HG02610 (cell line): ENCODE measurements around the gene NEAT1.
A peak's percentile ranks its signal among the peaks of the same experiment; 100 is the strongest.
"Not testable (repeated sequence)": the region's sequence is repeated elsewhere in the genome, so short reads cannot be mapped to it uniquely, and the experiment has no call there.

Experiments used
- ATAC-seq: cut with Tn5 transposase; IDR thresholded peaks from one replicate; pipeline ENCODE4 v1.9.1; 2021; ENCODE audit warnings: mild to moderate bottlenecking, moderate library complexity; ENCODE audit not compliant: unreplicated experiment

NEAT1 gene

GRCh38 chr11:65404638-65405339, 17.8 kb upstream of the NEAT1 start:
- ATAC-seq = no peak

GRCh38 chr11:65410936-65411680, 11.5 kb upstream of the NEAT1 start:
- ATAC-seq = no peak

- no peak for ATAC-seq
Observed at GRCh38 chr11:65411681-65412070, 10.9 kb upstream of the NEAT1 start.

- ATAC-seq = no peak
Observed at GRCh38 chr11:65412271-65413076, 10.1 kb upstream of the NEAT1 start.

- not testable (repeated sequence) for ATAC-seq
Observed at GRCh38 chr11:65413077-65413664, 9.4 kb upstream of the NEAT1 start.

DNA sequence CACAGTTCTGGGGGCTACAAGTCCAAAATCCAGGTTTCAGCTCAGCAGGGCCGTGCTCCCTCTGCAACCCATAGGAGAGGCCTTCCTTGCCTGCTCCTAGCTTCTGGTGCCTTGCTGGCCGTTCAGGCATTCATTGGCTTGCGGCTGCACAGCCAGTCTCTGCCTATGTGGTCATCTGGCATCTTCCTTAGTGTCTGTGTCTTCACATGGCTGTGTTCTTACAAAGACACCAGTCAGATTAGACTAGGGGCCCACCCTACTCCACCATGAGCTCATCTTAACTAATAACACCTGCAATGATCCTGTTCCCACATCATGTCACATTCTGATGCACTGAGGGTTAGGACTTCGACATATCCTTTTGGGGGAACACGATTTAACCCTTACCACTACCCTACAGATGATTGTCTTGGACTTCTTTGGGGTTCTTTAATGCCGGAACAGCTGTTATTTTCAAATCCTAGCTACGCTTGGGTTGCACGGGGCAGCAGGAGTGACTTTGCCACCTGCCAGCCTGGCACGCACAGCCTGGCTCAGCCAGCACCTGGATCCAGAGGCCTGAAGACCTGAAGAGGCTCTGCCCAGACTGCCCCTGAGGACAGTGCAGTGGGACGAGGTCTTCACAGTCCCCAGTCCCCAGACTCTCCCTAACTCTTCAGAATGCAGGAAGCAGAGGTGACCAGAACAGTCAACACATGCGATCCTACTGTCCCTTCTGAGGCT, 7.7 kb upstream of the NEAT1 start:
- no peak for ATAC-seq

DNA sequence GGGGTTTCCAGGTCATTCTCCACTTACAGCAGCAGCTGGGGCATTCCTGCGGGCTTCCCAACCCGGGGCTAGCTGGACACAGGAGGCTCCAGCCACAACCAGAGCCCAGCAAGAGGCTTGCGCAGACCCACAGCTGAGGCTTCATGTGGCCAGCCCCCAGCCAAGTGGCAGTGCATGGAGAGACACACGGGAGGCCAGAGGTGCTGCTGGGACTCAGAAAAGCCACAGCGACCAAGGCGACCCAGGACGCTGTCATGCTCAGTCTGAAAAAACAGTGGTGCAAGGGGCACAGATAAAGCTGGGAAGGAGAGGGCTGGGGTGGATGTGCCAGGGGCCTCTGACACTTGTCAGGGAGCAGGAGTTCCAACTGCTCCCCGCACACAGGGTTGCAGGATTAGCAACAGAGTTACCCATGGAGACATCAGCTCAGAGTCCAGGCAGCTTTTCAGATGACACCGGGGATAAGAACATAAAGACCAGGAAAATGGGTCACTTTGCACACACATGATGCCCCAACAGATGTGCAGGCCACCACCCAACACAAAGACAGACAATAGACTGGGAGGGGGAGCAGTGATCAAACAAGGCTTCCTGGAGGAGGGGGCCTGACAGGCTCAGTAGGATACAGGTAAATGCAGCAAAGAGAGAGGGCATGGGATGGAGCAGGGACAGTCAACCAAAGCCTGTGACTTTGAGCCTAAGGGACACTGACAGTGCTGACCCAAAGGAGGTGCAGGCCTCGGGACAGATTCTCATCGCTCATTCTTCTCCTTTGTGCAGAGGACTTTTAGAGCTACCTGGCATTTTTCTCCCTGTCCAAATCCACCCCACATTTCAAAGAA, 6.9 kb upstream of the NEAT1 start:
- no peak for ATAC-seq

DNA sequence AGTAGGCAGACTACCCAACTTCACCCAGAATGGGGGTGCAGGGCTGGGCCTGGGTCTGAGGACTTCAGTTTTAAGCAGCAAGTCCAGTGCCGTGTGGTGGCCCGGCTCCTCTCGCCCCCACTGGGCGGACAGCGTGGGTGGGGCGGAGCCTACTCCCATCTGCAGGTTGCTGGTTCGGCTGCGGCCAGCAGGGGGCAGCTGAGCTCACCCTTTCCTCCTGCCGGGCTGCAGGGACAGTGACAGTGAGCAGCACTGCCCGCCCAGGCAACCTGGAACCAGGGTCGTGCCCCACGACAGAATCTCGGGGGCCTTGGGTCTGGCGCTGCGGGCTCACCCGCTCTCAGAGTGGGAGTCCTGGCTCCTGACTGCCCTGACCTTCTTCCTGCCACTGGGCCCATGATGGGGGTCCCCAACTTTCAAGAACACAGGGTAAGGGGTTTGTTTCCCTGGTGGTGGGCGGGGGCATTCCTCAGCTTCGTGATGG, 6.2 kb upstream of the NEAT1 start:
- ATAC-seq = peak; percentile 24

DNA sequence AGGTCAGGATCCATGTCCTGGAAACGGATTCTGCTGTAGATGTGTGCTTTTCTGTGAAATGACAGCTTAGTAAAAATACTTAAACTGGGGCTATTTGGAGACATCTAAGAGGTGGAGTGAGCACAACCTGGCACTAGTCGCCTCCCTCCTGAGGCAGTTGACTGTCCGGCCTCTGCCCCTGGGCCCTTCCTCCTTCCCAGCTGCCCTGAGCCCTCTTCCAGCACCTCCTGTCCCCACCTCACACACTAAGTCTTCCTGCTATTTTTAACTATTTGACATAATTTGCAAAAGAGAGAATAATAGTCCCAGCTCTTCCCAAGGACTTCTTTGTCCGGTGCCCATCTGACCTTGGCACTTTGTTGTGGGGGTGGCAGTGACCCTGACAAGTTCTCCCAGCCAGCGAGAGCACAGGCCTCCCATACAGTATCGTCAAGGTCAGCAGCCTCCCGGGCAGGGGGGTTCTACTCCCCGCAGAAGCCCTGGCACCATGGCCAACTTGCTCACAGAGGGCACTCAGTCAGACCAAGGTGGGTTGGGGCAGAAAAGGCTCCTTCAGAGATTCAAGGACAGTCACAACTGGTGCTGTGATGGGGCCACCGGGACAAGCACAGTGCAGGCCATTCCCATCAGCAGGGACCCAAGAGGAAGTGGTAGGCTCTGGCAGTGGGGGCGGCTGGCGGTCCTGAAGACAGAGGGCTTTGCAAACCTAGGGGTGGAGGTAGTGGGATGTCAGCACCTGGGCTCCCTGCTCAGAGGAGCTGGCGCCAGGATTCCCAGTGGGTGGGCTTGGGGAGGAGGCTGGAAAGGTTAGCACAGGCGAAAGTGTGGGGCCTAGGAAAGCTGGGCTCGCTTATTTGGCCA, 5.5 kb upstream of the NEAT1 start:
- ATAC-seq = no peak

DNA sequence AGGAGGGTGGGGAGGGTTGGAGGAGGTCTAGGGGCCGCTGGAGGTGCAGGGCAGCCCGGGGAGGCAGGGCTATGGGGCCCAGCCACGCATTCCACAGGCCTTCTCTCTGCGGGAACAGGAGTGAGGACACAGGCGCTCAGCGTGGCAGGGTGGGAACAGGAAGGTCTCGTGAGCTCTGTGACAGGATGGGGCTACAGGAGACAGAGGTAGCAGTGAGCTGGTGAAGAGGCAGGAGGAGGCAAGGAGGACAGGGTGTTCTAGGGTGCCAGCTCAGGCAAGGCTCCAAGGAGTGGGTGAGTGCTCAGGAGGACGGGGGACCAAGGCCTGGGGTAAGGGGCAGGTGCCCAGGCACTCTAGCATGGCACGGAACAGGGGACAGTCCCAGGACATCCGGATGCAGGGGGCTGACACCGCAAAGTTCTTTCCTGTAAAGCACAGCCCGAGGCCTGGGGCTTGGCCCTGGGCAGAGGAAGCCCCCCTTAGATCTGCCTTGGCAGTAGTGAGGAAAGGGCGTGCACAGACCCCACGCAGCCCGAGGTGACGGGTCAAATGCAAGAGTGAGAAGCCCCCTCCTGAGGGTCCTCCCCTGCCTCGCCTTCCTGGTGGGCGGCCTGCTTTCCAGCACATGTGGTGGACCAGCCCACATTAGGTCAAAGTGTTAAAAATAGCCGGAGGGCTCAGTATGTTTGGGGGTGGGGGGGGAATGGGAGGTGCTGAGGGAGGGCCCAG, 4.7 kb upstream of the NEAT1 start:
- no peak for ATAC-seq

DNA sequence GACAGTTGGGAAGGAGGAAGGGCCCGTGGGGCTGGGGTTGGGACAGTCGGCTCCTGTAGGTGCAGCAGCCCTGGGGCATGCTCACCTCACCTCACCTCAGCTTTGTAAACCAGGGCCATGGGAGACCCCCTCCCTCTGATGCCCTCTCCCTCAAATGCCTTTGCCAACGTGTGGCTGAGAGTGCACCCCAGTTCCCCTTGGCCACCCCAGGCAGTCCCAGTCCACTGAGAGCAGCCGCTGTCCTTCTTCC, 4.2 kb upstream of the NEAT1 start:
- no peak for ATAC-seq

GRCh38 chr11:65418681-65419459, 3.7 kb upstream of the NEAT1 start:
- ATAC-seq = peak; percentile 46

GRCh38 chr11:65419460-65419771, 3.2 kb upstream of the NEAT1 start:
- ATAC-seq = no peak

GRCh38 chr11:65419772-65420481, 2.7 kb upstream of the NEAT1 start:
- no peak for ATAC-seq

DNA sequence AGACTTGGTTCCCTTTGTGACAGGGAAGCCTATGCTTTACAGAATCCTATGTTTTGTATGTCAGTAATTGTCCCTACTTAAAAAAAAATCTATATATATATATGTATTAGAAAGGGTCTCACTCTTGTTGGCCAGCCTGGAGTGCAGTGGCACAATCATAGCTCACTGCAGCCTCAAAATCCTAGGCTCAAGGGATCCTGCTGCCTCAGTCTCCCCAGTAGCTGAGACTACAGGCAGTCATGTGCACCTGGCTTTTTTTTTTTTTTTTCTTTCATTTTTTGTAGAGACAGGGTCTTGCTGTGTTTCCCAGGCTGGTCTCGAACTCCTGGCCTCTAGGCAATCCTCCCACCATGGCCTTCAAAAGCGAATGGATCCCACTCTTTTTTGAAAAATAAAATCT, 2.1 kb upstream of the NEAT1 start:
- no peak for ATAC-seq

DNA sequence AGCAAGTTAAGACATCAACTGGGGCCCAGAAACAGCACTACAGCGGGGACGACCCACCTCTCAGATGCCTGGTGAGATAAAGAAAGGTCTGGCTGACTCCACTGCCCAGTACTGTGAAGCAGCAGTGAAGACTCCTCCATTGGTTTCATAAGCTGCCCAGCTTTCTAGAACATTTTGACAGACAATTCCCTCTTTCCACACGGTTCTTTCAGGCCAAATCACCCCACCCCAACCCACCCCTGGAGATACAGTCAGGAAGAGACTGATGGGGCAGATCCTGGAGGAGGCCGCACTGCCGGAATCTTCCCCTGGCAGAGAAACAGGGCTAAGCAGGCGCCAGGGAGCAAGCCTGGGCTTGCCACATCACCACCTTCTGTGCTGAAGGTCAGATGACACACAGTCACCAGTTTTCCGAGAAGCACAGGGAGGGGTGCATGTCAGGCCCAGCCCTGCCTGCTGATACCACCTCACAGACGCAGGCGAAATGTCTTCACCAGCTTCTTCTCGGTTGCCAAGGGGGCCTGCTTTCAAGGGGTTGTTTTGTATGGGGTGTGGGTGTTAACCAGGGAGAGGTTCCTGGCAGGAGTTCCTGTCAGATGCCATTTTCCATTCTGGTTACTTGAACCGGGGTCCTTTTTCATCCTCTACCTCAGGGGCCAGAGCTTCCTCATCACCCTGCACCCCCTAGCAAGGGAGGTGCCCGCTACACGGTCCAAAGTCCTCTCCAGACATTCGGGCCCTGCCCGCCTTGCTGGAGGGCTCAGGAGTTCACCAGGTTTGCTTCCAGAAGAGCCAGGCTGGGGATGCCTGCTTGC, 1.4 kb upstream of the NEAT1 start:
- ATAC-seq = peak; percentile 22
